NCI-H146 (cell line): ENCODE data around the gene CACNA2D4.
A peak's percentile ranks its signal among the peaks of the same experiment; 100 is the strongest.
"Not testable (repeated sequence)": the region's sequence is repeated elsewhere in the genome, so short reads cannot be mapped to it uniquely, and the experiment has no call there.

Experiments used
- DNase-seq: peaks from one replicate; lab custom pipeline; 2025; lab: John Stamatoyannopoulos, UW

Gene CACNA2D4, protein sequence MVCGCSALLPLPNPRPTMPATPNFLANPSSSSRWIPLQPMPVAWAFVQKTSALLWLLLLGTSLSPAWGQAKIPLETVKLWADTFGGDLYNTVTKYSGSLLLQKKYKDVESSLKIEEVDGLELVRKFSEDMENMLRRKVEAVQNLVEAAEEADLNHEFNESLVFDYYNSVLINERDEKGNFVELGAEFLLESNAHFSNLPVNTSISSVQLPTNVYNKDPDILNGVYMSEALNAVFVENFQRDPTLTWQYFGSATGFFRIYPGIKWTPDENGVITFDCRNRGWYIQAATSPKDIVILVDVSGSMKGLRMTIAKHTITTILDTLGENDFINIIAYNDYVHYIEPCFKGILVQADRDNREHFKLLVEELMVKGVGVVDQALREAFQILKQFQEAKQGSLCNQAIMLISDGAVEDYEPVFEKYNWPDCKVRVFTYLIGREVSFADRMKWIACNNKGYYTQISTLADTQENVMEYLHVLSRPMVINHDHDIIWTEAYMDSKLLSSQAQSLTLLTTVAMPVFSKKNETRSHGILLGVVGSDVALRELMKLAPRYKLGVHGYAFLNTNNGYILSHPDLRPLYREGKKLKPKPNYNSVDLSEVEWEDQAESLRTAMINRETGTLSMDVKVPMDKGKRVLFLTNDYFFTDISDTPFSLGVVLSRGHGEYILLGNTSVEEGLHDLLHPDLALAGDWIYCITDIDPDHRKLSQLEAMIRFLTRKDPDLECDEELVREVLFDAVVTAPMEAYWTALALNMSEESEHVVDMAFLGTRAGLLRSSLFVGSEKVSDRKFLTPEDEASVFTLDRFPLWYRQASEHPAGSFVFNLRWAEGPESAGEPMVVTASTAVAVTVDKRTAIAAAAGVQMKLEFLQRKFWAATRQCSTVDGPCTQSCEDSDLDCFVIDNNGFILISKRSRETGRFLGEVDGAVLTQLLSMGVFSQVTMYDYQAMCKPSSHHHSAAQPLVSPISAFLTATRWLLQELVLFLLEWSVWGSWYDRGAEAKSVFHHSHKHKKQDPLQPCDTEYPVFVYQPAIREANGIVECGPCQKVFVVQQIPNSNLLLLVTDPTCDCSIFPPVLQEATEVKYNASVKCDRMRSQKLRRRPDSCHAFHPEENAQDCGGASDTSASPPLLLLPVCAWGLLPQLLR

GRCh38 chr12:1918081-1918883, at the start of gene CACNA2D4:
Gene CACNA2D4, minus strand, starts transcription at chr12:1918652. Its CDS starts 179 bp downstream, at chr12:1918473.
- DNase-seq, result no peak

GRCh38 chr12:1966561-1967226, 48.2 kb upstream of the CACNA2D4 start:
- DNase-seq, result peak; percentile 18

DNA sequence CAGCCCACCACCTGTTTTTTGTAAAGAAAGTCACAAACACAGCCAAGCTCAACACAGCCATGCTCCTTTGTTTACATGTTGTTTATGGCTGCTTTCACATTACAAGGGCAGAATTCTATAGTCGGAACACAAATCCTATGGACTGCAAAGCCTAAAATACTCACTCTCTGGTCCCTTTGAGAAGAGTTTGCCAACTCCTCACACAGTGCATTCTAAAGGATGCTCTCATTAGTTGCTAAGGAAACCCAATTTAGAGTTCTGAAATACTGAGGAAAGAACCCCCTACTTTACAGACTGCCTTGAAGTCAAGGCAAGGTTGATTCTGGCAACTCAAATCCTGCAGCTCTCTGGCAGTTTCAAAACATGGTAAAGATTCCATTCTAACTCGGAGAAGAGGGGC, 47.5 kb upstream of the CACNA2D4 start:
- DNase-seq, result no peak

- DNase-seq, result no peak
Observed at GRCh38 chr12:1962051-1963020, 43.9 kb upstream of the CACNA2D4 start.

GRCh38 chr12:1956716-1957115, 38.3 kb upstream of the CACNA2D4 start:
- DNase-seq, result no peak

DNA sequence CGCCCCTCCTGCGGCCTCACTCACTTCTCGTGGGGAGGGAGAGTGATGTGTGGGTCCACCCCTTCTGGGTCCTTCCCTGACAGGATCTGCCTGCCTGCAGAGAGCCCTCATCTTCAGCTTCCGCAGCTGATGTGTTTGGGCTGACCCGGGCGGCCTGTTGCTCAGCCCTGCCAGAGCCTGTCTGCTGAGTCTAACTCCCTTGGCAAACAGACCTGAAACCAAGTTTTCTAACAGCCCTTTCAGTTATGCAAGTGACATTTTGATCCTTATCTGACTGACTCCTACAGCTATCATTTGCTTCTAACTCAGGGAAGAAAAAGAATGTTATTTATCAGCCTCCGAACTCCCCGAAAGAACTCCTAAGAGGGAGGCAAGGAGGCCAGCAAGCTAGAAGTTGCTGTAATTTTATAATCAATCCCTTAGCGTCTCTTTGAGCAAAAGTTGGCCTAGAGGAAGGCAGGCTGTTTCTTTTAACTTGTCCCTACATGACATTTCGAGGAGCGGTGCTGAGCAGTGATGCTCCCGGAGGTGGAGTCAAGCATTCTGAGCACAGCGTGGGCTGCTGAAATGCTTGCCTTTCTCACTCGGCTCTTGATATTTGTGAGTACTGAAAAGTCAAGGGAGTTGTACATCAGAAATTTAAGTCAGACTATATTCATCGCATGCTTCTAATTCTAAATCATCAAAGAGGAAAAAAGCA, 31.5 kb upstream of the CACNA2D4 start:
- no peak for DNase-seq

GRCh38 chr12:1948883-1949282, 30.4 kb upstream of the CACNA2D4 start:
- DNase-seq, result no peak

DNA sequence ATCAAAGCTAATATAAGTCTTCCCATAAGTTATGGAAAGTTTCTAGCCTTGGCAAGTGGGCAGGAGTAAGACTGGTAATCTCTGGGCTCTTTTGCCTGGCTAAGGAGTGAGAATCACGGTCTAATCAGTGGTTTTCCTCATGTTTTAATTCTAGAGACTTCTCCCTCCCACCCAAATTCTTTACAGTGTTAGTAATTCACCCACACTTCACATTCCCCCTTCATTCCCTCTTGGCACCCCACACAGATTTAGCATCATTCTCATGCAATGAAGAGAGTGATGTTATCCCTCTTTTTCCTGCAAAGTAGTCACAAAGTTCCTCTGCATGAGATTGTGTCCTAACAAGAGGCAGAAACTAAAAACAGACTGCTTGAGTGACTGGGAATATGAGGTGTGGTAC, 28.6 kb upstream of the CACNA2D4 start:
- no peak for DNase-seq

DNA sequence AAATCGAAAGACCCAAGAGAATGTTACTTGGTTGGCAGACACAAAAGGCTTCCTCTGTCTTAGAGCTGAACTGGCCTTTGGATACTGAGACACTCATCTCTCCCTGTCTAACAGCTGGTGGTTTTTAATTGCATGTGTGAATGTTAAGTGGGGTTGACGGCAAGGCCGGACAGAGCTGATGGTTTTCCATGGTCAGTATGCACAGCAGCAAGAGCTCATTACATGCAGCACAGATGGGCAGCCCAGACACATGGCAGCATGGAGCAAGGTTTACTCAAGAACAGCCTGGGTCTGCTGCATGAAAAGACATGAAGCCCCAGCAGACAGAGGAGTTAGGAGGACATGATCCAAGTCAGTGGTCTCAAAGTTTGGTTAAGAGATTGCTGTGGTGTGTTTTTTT, 27.8 kb upstream of the CACNA2D4 start:
- DNase-seq, result no peak

DNA sequence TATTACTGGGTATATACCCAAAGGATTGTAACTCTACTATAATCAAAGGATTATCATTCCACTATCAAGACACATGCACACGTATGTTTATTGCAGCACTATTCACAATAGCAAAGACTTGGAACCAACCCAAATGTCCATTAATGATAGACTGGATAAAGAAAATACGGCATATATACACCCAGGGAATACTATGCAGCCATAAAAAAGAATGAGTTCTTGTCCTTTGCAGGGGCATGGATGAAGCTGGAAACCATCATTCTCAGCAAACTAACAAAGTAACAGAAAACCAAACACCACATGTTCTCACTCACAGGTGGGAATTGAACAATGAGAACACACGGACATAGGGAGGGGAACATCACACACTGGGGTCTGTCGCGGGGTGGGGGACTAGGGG, 27.1 kb upstream of the CACNA2D4 start:
- DNase-seq, result not testable (repeated sequence)

DNA sequence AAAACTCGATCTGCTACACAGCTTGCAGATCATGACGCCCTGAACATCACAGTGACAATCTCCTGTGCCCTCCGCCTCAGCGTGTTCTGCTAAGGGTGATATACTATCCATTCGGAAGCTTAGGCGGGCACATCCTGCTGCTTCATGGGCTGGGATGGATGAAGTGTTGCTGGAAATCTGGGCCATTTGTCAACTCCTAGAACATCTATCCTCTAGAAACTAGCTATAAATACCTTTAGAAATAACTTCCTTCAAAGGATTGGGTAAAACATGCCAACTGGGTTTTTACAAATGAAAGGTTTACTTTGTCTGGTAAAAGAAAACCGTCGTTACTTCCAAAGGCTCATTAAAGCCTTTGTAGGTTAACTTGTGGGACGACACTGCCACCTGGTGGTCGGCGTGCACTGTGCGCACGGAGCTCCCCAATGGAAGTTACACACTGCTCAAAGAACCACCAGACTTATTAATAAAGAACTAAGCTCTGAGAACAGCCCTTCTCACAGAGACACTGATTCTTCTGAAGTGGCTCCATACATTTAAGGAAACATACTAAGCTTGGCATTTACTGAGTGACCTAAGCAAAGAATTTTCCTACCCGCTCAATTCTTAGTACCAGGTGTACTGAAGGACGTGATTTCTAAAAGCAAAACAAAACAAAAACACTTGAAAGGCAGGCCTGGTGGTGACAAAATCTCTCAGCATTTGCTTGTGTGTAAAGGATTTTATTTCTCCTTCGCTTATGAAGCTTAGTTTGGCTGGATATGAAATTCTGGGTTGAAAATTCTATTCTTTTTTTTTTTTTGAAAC, 21.6 kb upstream of the CACNA2D4 start:
- peak; percentile 70 for DNase-seq

- DNase-seq, result no peak
Observed at GRCh38 chr12:1939331-1939730, 20.9 kb upstream of the CACNA2D4 start.

GRCh38 chr12:1937481-1938224, 19.2 kb upstream of the CACNA2D4 start:
- DNase-seq, result no peak

DNA sequence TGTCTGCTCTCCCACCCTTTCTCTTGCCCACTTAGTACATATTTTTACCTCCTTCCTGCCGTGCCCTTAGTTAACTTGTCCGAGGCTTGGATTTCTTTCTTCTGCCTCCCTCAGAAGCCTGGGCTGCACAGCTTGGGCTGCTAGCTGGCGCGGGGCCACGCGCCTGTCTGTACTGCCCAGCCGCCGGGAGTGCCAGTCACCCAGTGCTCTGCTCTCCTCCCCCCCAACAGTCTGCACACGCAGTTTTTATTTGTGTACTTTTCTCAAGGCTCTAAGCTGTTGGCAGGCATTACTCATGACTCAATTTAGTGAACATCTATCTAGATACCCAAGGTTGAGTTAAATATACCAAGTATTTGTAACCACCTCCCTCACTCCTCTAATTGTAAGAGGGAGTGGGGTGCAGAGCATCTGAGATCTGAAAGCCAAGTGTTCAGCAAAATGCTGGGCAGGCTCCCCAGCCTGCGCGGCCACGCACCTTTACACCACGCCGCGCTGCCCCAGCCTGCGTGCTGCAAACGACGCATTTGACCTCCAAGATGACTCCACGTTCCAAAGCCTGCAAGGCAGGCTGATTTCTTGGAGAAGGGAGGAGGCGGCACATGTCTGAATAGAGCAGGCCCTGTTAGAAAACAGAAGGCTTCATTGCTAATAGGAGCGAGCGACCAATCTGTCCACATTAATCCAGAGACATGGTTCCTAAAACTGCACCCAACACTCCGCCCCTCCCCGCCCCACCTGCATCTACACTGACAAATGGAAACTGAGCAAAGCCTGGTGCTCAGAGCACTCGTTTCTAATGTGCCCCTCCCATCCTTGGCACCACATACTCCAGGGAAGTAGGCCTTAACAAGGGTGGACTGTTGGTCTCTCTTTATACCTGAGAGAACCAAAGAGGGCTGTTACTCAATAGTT, 18.2 kb upstream of the CACNA2D4 start:
- no peak for DNase-seq

DNA sequence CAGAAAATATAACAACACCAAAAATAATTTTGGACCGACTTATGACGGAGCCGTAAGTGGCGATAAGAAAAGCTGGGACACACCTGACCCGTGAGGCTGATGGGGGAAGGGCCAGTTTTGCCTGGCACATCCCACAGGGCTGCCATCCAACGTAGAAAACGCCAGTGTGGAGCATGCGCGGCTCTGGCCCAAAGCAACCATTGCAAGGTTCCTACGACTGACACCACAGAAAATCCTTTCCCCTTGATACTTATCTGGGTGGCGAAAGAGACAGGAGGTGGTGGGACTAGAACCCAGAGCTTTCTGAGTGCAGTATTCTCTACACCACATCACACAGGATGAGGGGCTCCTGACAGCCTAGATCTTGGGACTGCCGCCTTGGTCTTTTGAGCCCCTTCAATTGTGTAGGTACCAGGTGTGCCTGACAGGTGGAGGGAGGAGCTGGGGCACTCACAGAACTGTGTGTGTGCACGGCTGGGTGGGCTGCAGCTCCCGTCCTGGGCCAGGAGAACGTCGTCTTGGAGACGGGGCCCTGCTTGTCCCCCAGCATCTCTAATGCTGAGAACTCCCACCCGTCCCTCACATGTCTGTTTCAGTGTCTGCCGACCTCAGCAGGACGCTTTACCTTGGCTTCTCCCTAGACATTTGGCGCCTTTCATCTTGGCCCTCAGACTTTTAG, 17.4 kb upstream of the CACNA2D4 start:
- no peak for DNase-seq

- no peak for DNase-seq
Observed at GRCh38 chr12:1935242-1935641, 16.8 kb upstream of the CACNA2D4 start.
